Spleen (tissue), 11 donors: Measurements from ENCODE around the gene C20orf141. TPM values are rescaled to one million over a fixed set of nuclear protein-coding genes. Genes with fewer than 3 reads are reported as not detected.

Source experiments
- DNase-seq: peaks from one replicate; pipeline ENCODE4 v3.0.0-alpha.2; 2020
- H3K27ac ChIP-seq, 8 donors: fragments of 200-600 bp; sonication (generic) in 7 of 8; 1 replicate in 4 of 8; 2 replicates in 4 of 8; pipeline versions ENCODE4 v1.5.0 to v1.8.0; 2016 to 2021; ENCODE audit warnings: inconsistent platforms in 4 of 8, mild to moderate bottlenecking in 4 of 8, moderate library complexity in 1 of 8
- H3K27me3 ChIP-seq, 7 donors: fragments of 200-600 bp; sonication (generic) in 6 of 7; replicated peaks in 1 of 7; 1 replicate in 4 of 7; 2 replicates in 3 of 7; pipeline versions ENCODE4 v1.5.0 to v1.8.0; 2016 to 2021; ENCODE audit warnings: inconsistent platforms in 3 of 7, mild to moderate bottlenecking in 1 of 7
- H3K36me3 ChIP-seq, 6 donors: fragments of 200-600 bp; sonication (generic) in 5 of 6; 1 replicate in 4 of 6; 2 replicates in 2 of 6; pipeline versions ENCODE4 v1.5.0 to v1.8.0; 2016 to 2021; ENCODE audit warnings: inconsistent platforms in 2 of 6
- H3K4me1 ChIP-seq, 6 donors: fragments of 200-600 bp; sonication (generic) in 5 of 6; 1 replicate in 3 of 6; 2 replicates in 3 of 6; pipeline versions ENCODE4 v1.5.0 to v1.8.0; 2016 to 2021; ENCODE audit warnings: inconsistent platforms in 3 of 6
- H3K4me3 ChIP-seq, 8 donors: fragments of 200-600 bp; sonication (generic) in 7 of 8; 1 replicate in 4 of 8; 2 replicates in 4 of 8; pipeline versions ENCODE4 v1.5.0 to v1.8.0; 2016 to 2021; ENCODE audit warnings: inconsistent platforms in 4 of 8, mild to moderate bottlenecking in 4 of 8, moderate library complexity in 2 of 8
- H3K9me3 ChIP-seq, 8 donors: fragments of 200-600 bp; sonication (generic) in 7 of 8; 1 replicate in 4 of 8; 2 replicates in 4 of 8; pipeline versions ENCODE4 v1.5.0 to v1.8.0; 2016 to 2021; ENCODE audit warnings: inconsistent platforms in 4 of 8
- POLR2A ChIP-seq, 3 donors: fragments of 450-650 bp; IDR thresholded peaks; one replicate each; pipeline ENCODE4 v1.5.1; 2017; ENCODE audit warnings: antibody characterized with exemption in 3 of 3, mild to moderate bottlenecking in 1 of 3
- POLR2AphosphoS5 ChIP-seq, 3 donors: sonication (generic); formaldehyde crosslinking; IDR thresholded peaks; one replicate each; pipeline ENCODE4 v1.5.1; 2017; ENCODE audit warnings: antibody characterized with exemption in 3 of 3
- WGBS, 5 donors: extraction: QIAGEN DNeasy Blood & Tissue Kit in 3 of 5; methylation state at CpG; one replicate each; pipeline versions ENCODE4 v1.1.5 to v1.1.7; 2013 to 2018; 5-methylcytosine and 5-hydroxymethylcytosine counted together
- intact Hi-C: fragments of 100-400 bp; cut with DNase I; formaldehyde crosslinking; loops from one replicate; pipeline ENCODE4 v1.15.0; 2023; ENCODE audit warnings: low total_unique reads
- polyA plus RNA-seq, 3 donors: library from polyadenylated mRNA; stranded (reverse); fragments of 200-250 nt; gene quantifications; one replicate each; pipeline ENCODE4 v1.2.1, GENCODE V29; 2013
- total RNA-seq, 7 donors: library from RNA; depleted of rRNA in 3 of 7; stranded (reverse); fragments of >200 nt in 3 of 7; fragmentation: NEBNext Ultra II Directional in 4 of 7; extraction: Animal tissue kit (Norgen Biotek cat#: 25700) in 4 of 7; gene quantifications; one replicate each; pipeline versions ENCODE4 v1.1.0 to v1.2.1, GENCODE V29; 2016 to 2021
- TF ChIP-seq, protein P1 (sequence below), 11 experiments: fragments of 200-600 bp in 7 of 11; fragments of 450-650 bp in 4 of 11; sonication (generic) in 4 of 11; IDR thresholded peaks in 8 of 11; conservative IDR thresholded peaks in 3 of 11; 1 replicate in 7 of 11; 2 replicates in 4 of 11; pipeline versions ENCODE4 v1.4.0 to v1.8.0; 2016 to 2021; ENCODE audit warnings: antibody characterized with exemption in 11 of 11, inconsistent platforms in 4 of 11, mild to moderate bottlenecking in 1 of 11
- donor health status: healthy with polysubstance abuse.
- donor health status: DM: no; HTN: no; CAD: no; lungs with moderate emphysema.
- donor health status: DM: no; HTN: no; CAD: no.
- donor health status: Bipolar disorder and iron deficiency.
- donor health status: healthy.
- donor health status: DM: no; HTN: no; CAD: no.
- donor health status: DM: yes; HTN: yes; CAD: no.

C20orf141 gene
- total and polyA plus RNA-seq, 10 donors, result not detected

GRCh38 chr20:2797136-2797983 is 17.4 kb upstream of the C20orf141 start:
- WGBS, 5 donors, result 74 to 83% (median 77%) methylated on average over 13 to 16 of the region's 16 CpGs
- Histone ChIP-seq H3K27me3 (peaks cover 0 to 98% (median 35%) of the 10 kb centered on the region in 7 donors), H3K4me3 (no peak overlapping the region), H3K9me3 (no peaks in the 10 kb centered on the region), H3K27ac (no peak overlapping the region), H3K4me1 (peaks cover 3 to 29% (median 26%) of the 10 kb centered on the region in 6 donors), H3K36me3 (no peaks in the 10 kb centered on the region)
- no peak for TF ChIP-seq POLR2AphosphoS5 (IDR thresholded peaks at IDR 0.05)
- TF ChIP-seq, protein P1, sequence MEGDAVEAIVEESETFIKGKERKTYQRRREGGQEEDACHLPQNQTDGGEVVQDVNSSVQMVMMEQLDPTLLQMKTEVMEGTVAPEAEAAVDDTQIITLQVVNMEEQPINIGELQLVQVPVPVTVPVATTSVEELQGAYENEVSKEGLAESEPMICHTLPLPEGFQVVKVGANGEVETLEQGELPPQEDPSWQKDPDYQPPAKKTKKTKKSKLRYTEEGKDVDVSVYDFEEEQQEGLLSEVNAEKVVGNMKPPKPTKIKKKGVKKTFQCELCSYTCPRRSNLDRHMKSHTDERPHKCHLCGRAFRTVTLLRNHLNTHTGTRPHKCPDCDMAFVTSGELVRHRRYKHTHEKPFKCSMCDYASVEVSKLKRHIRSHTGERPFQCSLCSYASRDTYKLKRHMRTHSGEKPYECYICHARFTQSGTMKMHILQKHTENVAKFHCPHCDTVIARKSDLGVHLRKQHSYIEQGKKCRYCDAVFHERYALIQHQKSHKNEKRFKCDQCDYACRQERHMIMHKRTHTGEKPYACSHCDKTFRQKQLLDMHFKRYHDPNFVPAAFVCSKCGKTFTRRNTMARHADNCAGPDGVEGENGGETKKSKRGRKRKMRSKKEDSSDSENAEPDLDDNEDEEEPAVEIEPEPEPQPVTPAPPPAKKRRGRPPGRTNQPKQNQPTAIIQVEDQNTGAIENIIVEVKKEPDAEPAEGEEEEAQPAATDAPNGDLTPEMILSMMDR (IDR thresholded peaks at IDR 0.05 in 8 of 11, conservative IDR thresholded peaks at IDR 0.05 in 3 of 11), result no peak
- no peak for TF ChIP-seq POLR2A (IDR thresholded peaks at IDR 0.05)
- no peak for DNase-seq
- intact Hi-C loops, result no loop called here

DNA sequence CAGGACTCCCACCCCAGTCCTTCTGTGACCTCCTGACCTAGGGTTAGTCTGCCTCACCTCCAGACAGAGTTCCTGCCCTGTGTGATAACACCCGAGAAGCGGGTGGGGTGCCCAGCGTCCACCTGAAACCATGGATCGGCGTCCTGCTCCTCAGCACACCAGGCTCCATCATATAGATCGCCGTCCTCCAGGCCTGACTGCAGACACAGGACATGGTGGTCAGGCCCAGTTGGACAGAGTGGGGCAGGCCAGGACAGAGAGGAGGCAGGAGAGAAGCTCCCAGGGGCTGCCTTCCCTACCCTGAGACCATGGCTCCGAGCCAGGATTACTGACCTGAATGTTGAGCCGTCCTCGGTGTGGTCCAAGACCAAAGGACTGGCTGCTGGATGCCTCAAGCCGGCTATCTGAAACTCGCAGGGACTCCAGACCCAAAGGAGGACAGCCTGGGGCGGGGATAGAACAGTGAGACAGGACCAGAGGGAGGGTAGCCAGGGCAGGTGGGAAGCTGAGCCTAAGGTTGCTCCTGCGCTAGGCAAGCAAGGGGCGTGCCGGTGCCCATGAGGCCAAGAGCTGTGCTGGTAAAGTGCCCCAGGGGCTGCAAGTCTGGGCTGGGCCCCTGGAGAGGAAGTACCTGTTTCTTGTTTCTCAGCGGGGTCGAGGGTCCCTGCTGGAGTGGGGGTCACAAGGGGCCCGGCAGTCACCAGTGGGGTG is 16.5 kb upstream of the C20orf141 start:
- H3K27me3 ChIP-seq, result peaks cover 0 to 98% (median 35%) of the 10 kb centered on the region in 7 donors
- DNase-seq, result no peak
- 81 to 89% (median 86%) methylated on average over 10 to 19 of the region's 19 CpGs for WGBS, 5 donors

GRCh38 chr20:2798814-2799213 is 16.0 kb upstream of the C20orf141 start:
- H3K27me3 ChIP-seq, result peaks cover 0 to 98% (median 35%) of the 10 kb centered on the region in 7 donors
- 58 to 78% (median 69%) methylated on average over 6 of the region's 6 CpGs for WGBS, 5 donors
- TF ChIP-seq POLR2AphosphoS5 (IDR thresholded peaks at IDR 0.05) (no peak), POLR2A (IDR thresholded peaks at IDR 0.05) (no peak)
- TF ChIP-seq, protein P1 (IDR thresholded peaks at IDR 0.05 in 8 of 11, conservative IDR thresholded peaks at IDR 0.05 in 3 of 11), result no peak

More for the DNA sequence above, 16.5 kb upstream of the C20orf141 start:
- intact Hi-C loops, result no loop called here
- H3K4me1 ChIP-seq, result peaks cover 3 to 29% (median 26%) of the 10 kb centered on the region in 6 donors
- H3K4me3 ChIP-seq, result no peak overlapping the region
- H3K9me3 ChIP-seq, result no peaks in the 10 kb centered on the region
- H3K36me3 ChIP-seq, result no peaks in the 10 kb centered on the region
- no peak overlapping the region for H3K27ac ChIP-seq
- TF ChIP-seq POLR2AphosphoS5 (IDR thresholded peaks at IDR 0.05), result no peak
- TF ChIP-seq, protein P1 (IDR thresholded peaks at IDR 0.05 in 8 of 11, conservative IDR thresholded peaks at IDR 0.05 in 3 of 11), result no peak

DNA sequence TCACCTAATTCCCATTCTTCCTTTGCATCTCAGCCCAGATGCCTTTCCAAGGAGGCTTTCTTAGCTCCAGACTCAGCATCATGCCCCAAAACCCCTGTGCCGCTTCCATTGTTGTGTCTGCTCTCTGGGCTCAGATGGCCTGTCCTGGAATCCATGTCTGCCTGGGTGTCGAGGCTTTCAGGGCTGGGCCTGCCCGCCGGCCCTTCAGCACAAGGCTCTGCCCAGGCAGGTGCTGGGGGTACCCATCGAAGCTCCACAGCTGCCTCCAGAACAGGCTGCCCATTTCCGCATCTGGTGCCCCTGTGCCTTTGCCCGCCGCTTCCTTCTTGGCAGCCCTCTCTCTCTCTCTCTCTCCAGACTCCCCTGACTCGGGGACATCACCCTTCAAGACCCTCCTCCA is 15.5 kb upstream of the C20orf141 start:
- peaks cover 3 to 29% (median 26%) of the 10 kb centered on the region in 6 donors for H3K4me1 ChIP-seq
- peak overlapping the region in 6 of 8 donors; percentile 25 to 65 (median 38) for H3K4me3 ChIP-seq
- H3K27ac ChIP-seq, result no peak overlapping the region
- intact Hi-C loops, result no loop called here
- H3K36me3 ChIP-seq, result no peaks in the 10 kb centered on the region
- no peaks in the 10 kb centered on the region for H3K9me3 ChIP-seq
- 33 to 45% (median 34%) methylated on average over 9 of the region's 9 CpGs for WGBS, 5 donors
- TF ChIP-seq POLR2A (IDR thresholded peaks at IDR 0.05), result no peak
- no peak for TF ChIP-seq POLR2AphosphoS5 (IDR thresholded peaks at IDR 0.05)
- TF ChIP-seq, protein P1 (IDR thresholded peaks at IDR 0.05 in 8 of 11, conservative IDR thresholded peaks at IDR 0.05 in 3 of 11), result no peak
- H3K27me3 ChIP-seq, result peaks cover 0 to 98% (median 35%) of the 10 kb centered on the region in 7 donors
- DNase-seq, result no peak

More at GRCh38 chr20:2798814-2799213, 16.0 kb upstream of the C20orf141 start:
- no peaks in the 10 kb centered on the region for H3K36me3 ChIP-seq
- no peak for DNase-seq
- no peak overlapping the region for H3K27ac ChIP-seq
- H3K4me3 ChIP-seq, result no peak overlapping the region
- no peaks in the 10 kb centered on the region for H3K9me3 ChIP-seq
- peaks cover 3 to 29% (median 26%) of the 10 kb centered on the region in 6 donors for H3K4me1 ChIP-seq
- intact Hi-C loops, result no loop called here
